Measurements from ENCODE around the gene NKAIN2.
"Not testable (repeated sequence)": the region's sequence is repeated elsewhere in the genome, so short reads cannot be mapped to it uniquely, and the experiment has no call there.

NKAIN2 gene

GRCh38 chr6:124655866-124656265 lies 852.2 kb downstream of the NKAIN2 start:
- no peak for DNase-seq

GRCh38 chr6:124658053-124658452 lies 854.4 kb downstream of the NKAIN2 start:
- DNase-seq, result no peak

- no peak for DNase-seq
These were observed 855.8 kb downstream of the NKAIN2 start for GRCh38 chr6:124659427-124659826.

GRCh38 chr6:124660185-124660584 lies 856.5 kb downstream of the NKAIN2 start:
- DNase-seq, result no peak

GRCh38 chr6:124661097-124661661 lies 857.5 kb downstream of the NKAIN2 start:
- DNase-seq, result no peak

GRCh38 chr6:124668028-124668427 lies 864.4 kb downstream of the NKAIN2 start:
- DNase-seq, result no peak

GRCh38 chr6:124669713-124670480 lies 866.2 kb downstream of the NKAIN2 start:
- no peak for DNase-seq

GRCh38 chr6:124670801-124671200 lies 867.1 kb downstream of the NKAIN2 start:
- DNase-seq, result no peak

- no peak for DNase-seq
These were observed 867.7 kb downstream of the NKAIN2 start for GRCh38 chr6:124671324-124671723.

GRCh38 chr6:124674042-124674441 lies 870.4 kb downstream of the NKAIN2 start:
- DNase-seq, result no peak

GRCh38 chr6:124676033-124676432 lies 872.4 kb downstream of the NKAIN2 start:
- no peak for DNase-seq

- DNase-seq, result no peak
These were observed 874.2 kb downstream of the NKAIN2 start for GRCh38 chr6:124677874-124678273.

- no peak for DNase-seq
These were observed 875.7 kb downstream of the NKAIN2 start for GRCh38 chr6:124679387-124679786.

GRCh38 chr6:124682751-124683150 lies 879.1 kb downstream of the NKAIN2 start:
- DNase-seq, result no peak

GRCh38 chr6:124683507-124683906 lies 879.8 kb downstream of the NKAIN2 start:
- no peak for DNase-seq

GRCh38 chr6:124684621-124685020 lies 881.0 kb downstream of the NKAIN2 start:
- DNase-seq, result no peak

- DNase-seq, result no peak
These were observed 884.7 kb downstream of the NKAIN2 start for GRCh38 chr6:124688369-124688768.

- DNase-seq, result no peak
These were observed 890.6 kb downstream of the NKAIN2 start for GRCh38 chr6:124694139-124694705.

- DNase-seq, result no peak
These were observed 895.4 kb downstream of the NKAIN2 start for GRCh38 chr6:124699038-124699437.

GRCh38 chr6:124703541-124703940 lies 899.9 kb downstream of the NKAIN2 start:
- DNase-seq, result no peak

- DNase-seq, result not testable (repeated sequence)
These were observed 908.9 kb downstream of the NKAIN2 start for GRCh38 chr6:124712532-124712931.

GRCh38 chr6:124714728-124715127 lies 911.1 kb downstream of the NKAIN2 start:
- no peak for DNase-seq

GRCh38 chr6:124719913-124720312 lies 916.2 kb downstream of the NKAIN2 start:
- DNase-seq, result no peak

GRCh38 chr6:124721331-124721730 lies 917.7 kb downstream of the NKAIN2 start:
- no peak for DNase-seq

Measured in KG1 (cell line).